ENCODE measurements around the gene LSM7.

GRCh38 chr19:2329501-2329916 lies 1.1 kb upstream of the LSM7 start:
- TF ChIP-seq CTCF (IDR thresholded peaks at IDR 0.05) = no peak
- TF ChIP-seq POLR2A (IDR thresholded peaks at IDR 0.05) = no peak
